Vein endothelial cell (primary cell): Measurements from ENCODE around the gene TMEM138. TPM values are rescaled to one million over a fixed set of nuclear protein-coding genes. Genes with fewer than 3 reads are reported as not detected.

Source experiments
- total RNA-seq: library from RNA; depleted of rRNA; stranded (reverse); fragments of >200 nt; gene quantifications from 2 replicates; pipeline ENCODE4 v1.2.3, GENCODE V29; 2012

Gene TMEM138
- 19.5 and 24.8 TPM in 2 replicates for total RNA-seq

GRCh38 chr11:61361741-61362541 is at the start of gene TMEM138, which contains the start of gene CYB561A3:
TSS of gene TMEM138 (plus strand) at chr11:61362374. CDS start at chr11:61364391, 2,017 bp downstream.
TSS of gene CYB561A3 (minus strand) at chr11:61361882. CDS start at chr11:61356713, 5,169 bp downstream.

GRCh38 chr11:61332797-61333549 is 29.2 kb upstream of the TMEM138 start, which contains the start of the genes DDB1 and TKFC:
TSS of gene DDB1 (minus strand) at chr11:61333105. CDS start at chr11:61332968, 137 bp downstream.
TSS of gene TKFC (plus strand) at chr11:61333228. CDS start at chr11:61334729, 1,501 bp downstream.

Other genes starting within 250 kb of the TMEM138 start
- 18.1 and 20.9 TPM in 2 replicates for gene VPS37C, start 200.9 kb upstream of the TMEM138 start, total RNA-seq
- not detected in 2 replicates for gene PGA3, start 158.9 kb upstream of the TMEM138 start, total RNA-seq
- not detected in 2 replicates for gene PGA4, start 140.0 kb upstream of the TMEM138 start, total RNA-seq
- gene PGA5, start 121.2 kb upstream of the TMEM138 start, total RNA-seq, result not detected in 2 replicates
- gene VWCE, start 67.1 kb upstream of the TMEM138 start, total RNA-seq, result 4.6 and 9.8 TPM in 2 replicates
- gene DDB1, start 29.3 kb upstream of the TMEM138 start, total RNA-seq, result 291 and 316 TPM in 2 replicates
- 15.8 and 28.1 TPM in 2 replicates for gene TKFC, start 29.1 kb upstream of the TMEM138 start, total RNA-seq
- gene CYB561A3, start 492 bp upstream of the TMEM138 start, total RNA-seq, result 51.6 and 54.1 TPM in 2 replicates
- gene TMEM216, start 30.2 kb downstream of the TMEM138 start, total RNA-seq, result 8.3 and 9.5 TPM in 2 replicates
- gene CPSF7, start 67.6 kb downstream of the TMEM138 start, total RNA-seq, result 29.7 and 34.6 TPM in 2 replicates
- 58.6 and 64.7 TPM in 2 replicates for gene SDHAF2, start 67.8 kb downstream of the TMEM138 start, total RNA-seq
- not detected in 2 replicates for gene LRRC10B, start 146.4 kb downstream of the TMEM138 start, total RNA-seq
- 0.10 and 2.0 TPM in 2 replicates for gene SYT7, start 218.7 kb downstream of the TMEM138 start, total RNA-seq